BLaER1 (cell line): Measurements from ENCODE around the gene ARHGAP23.

Experiments used
- H3K27ac ChIP-seq: shearing (Covaris generic); formaldehyde crosslinking; 2 replicates; pipeline ENCODE4 v1.8.1; 2022
- H3K27me3 ChIP-seq: shearing (Covaris generic); formaldehyde crosslinking; 2 replicates; pipeline ENCODE4 v1.8.1; 2022
- H3K36me3 ChIP-seq: shearing (Covaris generic); formaldehyde crosslinking; 2 replicates; pipeline ENCODE4 v1.8.1; 2022
- H3K4me1 ChIP-seq: shearing (Covaris generic); formaldehyde crosslinking; 2 replicates; pipeline ENCODE4 v1.8.1; 2022
- H3K4me2 ChIP-seq: shearing (Covaris generic); formaldehyde crosslinking; 2 replicates; pipeline ENCODE4 v1.8.1; 2022
- H3K4me3 ChIP-seq: shearing (Covaris generic); formaldehyde crosslinking; 2 replicates; pipeline ENCODE4 v1.8.1; 2022
- H3K9ac ChIP-seq: shearing (Covaris generic); formaldehyde crosslinking; 2 replicates; pipeline ENCODE4 v1.8.1; 2022
- H3K9me3 ChIP-seq: shearing (Covaris generic); formaldehyde crosslinking; 2 replicates; pipeline ENCODE4 v1.8.1; 2022
- H4K20me1 ChIP-seq: shearing (Covaris generic); formaldehyde crosslinking; 2 replicates; pipeline ENCODE4 v1.8.1; 2022
- Cebpa-rat ChIP-seq: shearing (Covaris generic); IDR thresholded peaks from 2 replicates; pipeline ENCODE4 v1.8.1; 2022

Gene ARHGAP23

GRCh38 chr17:38546396-38546795 is 118.1 kb downstream of the ARHGAP23 start:
- Histone ChIP-seq H3K9ac (no peak overlapping the region), H3K4me2 (no peak overlapping the region), H4K20me1 (no peaks in the 10 kb centered on the region), H3K27me3 (no peaks in the 10 kb centered on the region), H3K27ac (no peak overlapping the region), H3K36me3 (no peaks in the 10 kb centered on the region), H3K9me3 (no peaks in the 10 kb centered on the region), H3K4me1 (peaks cover 11% of the 10 kb centered on the region), H3K4me3 (no peak overlapping the region)
- TF ChIP-seq Cebpa-rat: no peak

GRCh38 chr17:38547444-38547843 is 119.2 kb downstream of the ARHGAP23 start:
- peaks cover 11% of the 10 kb centered on the region for H3K4me1 ChIP-seq
- H3K9ac ChIP-seq: no peak overlapping the region
- no peaks in the 10 kb centered on the region for H4K20me1 ChIP-seq
- no peaks in the 10 kb centered on the region for H3K9me3 ChIP-seq
- no peak for TF ChIP-seq Cebpa-rat
- no peaks in the 10 kb centered on the region for H3K27me3 ChIP-seq
- H3K4me3 ChIP-seq: no peak overlapping the region
- H3K36me3 ChIP-seq: no peaks in the 10 kb centered on the region
- no peak overlapping the region for H3K4me2 ChIP-seq
- H3K27ac ChIP-seq: no peak overlapping the region

DNA sequence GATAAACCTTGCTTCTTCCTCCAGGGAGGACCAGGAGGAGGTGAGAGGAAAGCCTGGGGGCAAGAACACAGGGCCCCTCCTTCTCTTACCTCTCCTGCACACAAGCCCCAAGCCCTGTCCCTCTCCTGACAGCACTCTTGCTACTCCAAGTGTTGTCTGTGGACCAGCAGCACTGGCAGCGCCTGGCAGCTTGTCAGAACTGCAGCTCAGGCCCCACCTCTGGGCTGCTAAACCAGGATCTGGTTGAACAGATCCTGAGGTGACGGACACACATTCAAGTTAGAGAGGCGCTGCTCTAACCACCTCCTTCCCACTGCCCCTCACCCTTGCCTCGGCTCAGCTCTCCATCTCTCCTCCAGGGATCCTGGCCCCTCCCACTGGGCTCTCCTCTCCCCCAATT is 121.0 kb downstream of the ARHGAP23 start:
- H3K9me3 ChIP-seq: no peaks in the 10 kb centered on the region

GRCh38 chr17:38550661-38551060 is 122.4 kb downstream of the ARHGAP23 start:
- H3K4me3 ChIP-seq: no peak overlapping the region
- H3K36me3 ChIP-seq: no peaks in the 10 kb centered on the region
- H4K20me1 ChIP-seq: no peaks in the 10 kb centered on the region
- no peaks in the 10 kb centered on the region for H3K27me3 ChIP-seq
- TF ChIP-seq Cebpa-rat: no peak
- no peak overlapping the region for H3K27ac ChIP-seq
- peaks cover 22% of the 10 kb centered on the region for H3K4me1 ChIP-seq
- H3K9me3 ChIP-seq: no peaks in the 10 kb centered on the region
- no peak overlapping the region for H3K4me2 ChIP-seq
- no peak overlapping the region for H3K9ac ChIP-seq

More for the DNA sequence above, 121.0 kb downstream of the ARHGAP23 start:
- Histone ChIP-seq H3K4me2 (no peak overlapping the region), H3K36me3 (no peaks in the 10 kb centered on the region), H3K4me3 (no peak overlapping the region), H3K9ac (no peak overlapping the region), H3K27me3 (no peaks in the 10 kb centered on the region), H3K27ac (no peak overlapping the region), H4K20me1 (no peaks in the 10 kb centered on the region), H3K4me1 (peaks cover 20% of the 10 kb centered on the region)
- TF ChIP-seq Cebpa-rat: no peak

GRCh38 chr17:38551121-38551520 is 122.9 kb downstream of the ARHGAP23 start:
- no peak overlapping the region for H3K4me2 ChIP-seq
- TF ChIP-seq Cebpa-rat: no peak
- no peaks in the 10 kb centered on the region for H3K9me3 ChIP-seq
- no peaks in the 10 kb centered on the region for H4K20me1 ChIP-seq
- H3K27ac ChIP-seq: no peak overlapping the region
- H3K9ac ChIP-seq: no peak overlapping the region
- H3K36me3 ChIP-seq: no peaks in the 10 kb centered on the region
- H3K27me3 ChIP-seq: no peaks in the 10 kb centered on the region
- no peak overlapping the region for H3K4me3 ChIP-seq
- H3K4me1 ChIP-seq: peaks cover 23% of the 10 kb centered on the region

- Histone ChIP-seq H4K20me1 (no peaks in the 10 kb centered on the region), H3K27ac (no peak overlapping the region), H3K4me1 (peaks cover 35% of the 10 kb centered on the region), H3K9me3 (no peaks in the 10 kb centered on the region), H3K4me2 (no peak overlapping the region), H3K36me3 (no peaks in the 10 kb centered on the region), H3K27me3 (no peaks in the 10 kb centered on the region), H3K9ac (no peak overlapping the region), H3K4me3 (no peak overlapping the region)
- TF ChIP-seq Cebpa-rat: no peak
Observed at GRCh38 chr17:38552343-38552742, 124.1 kb downstream of the ARHGAP23 start.

- Histone ChIP-seq H3K4me3 (no peak overlapping the region), H3K4me1 (peaks cover 55% of the 10 kb centered on the region), H3K4me2 (peak overlapping the region; percentile 45), H3K36me3 (no peaks in the 10 kb centered on the region), H3K9me3 (no peaks in the 10 kb centered on the region), H3K27me3 (peaks cover 13% of the 10 kb centered on the region), H3K9ac (no peak overlapping the region), H4K20me1 (peaks cover 2% of the 10 kb centered on the region), H3K27ac (no peak overlapping the region)
- no peak for TF ChIP-seq Cebpa-rat
Observed at GRCh38 chr17:38554430-38555350, 126.4 kb downstream of the ARHGAP23 start.

DNA sequence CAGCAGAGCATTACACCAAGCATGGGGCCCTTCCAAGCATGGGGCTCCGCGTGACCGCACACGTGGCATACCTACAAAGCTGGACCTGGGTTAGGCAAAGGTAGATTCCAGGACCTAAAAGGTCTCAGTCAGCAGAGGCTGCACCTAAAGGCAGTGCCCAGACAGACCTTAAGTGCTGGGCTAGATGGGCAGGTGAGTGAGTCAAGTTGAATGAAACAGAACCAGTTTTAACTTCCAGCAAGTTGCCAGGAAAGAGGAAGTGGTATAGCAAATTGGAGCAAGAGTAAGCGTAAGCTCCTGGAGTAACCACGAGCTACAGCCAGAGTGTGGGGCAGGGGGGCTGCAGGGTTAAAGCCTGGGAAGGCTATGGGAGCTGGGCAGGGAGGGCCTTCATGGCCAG is 128.0 kb downstream of the ARHGAP23 start:
- H3K4me1 ChIP-seq: peaks cover 66% of the 10 kb centered on the region
- no peak for TF ChIP-seq Cebpa-rat
- peak overlapping the region; percentile 99 for H3K4me2 ChIP-seq
- H3K4me3 ChIP-seq: no peak overlapping the region
- peaks cover 29% of the 10 kb centered on the region for H3K27me3 ChIP-seq
- peaks cover 18% of the 10 kb centered on the region for H4K20me1 ChIP-seq
- H3K36me3 ChIP-seq: no peaks in the 10 kb centered on the region
- 0 out of 2 replicates have a peak, but pooled peaks cover under 1% of the 10 kb centered on the region for H3K9me3 ChIP-seq
- H3K9ac ChIP-seq: no peak overlapping the region
- no peak overlapping the region for H3K27ac ChIP-seq

DNA sequence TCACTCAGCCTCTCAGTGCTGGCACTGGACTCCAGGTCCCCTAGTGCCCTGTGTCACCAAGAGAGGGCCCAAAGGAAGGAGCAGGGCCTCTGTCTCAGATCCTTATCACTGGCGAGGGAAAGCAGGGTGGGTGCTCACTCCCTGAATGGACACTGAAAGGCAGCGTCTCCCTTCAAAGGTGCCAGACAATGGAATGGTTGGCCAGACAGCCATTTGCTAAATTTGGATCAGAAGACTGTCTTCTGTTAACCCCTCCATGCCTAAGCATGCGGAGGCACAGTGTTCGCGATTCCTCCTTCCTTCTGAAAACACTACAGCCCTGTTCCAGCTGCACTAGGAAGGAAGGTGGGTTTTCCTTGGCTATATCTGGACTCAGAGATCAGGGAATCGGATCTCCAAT is 129.1 kb downstream of the ARHGAP23 start:
- no peak overlapping the region for H3K4me3 ChIP-seq

More for the DNA sequence above, 129.1 kb downstream of the ARHGAP23 start:
- Histone ChIP-seq H4K20me1 (peaks cover 29% of the 10 kb centered on the region), H3K27me3 (peaks cover 40% of the 10 kb centered on the region), H3K9me3 (0 out of 2 replicates have a peak, but pooled peaks cover 10% of the 10 kb centered on the region), H3K36me3 (no peaks in the 10 kb centered on the region), H3K4me2 (peak overlapping the region; percentile 99), H3K27ac (no peak overlapping the region), H3K4me1 (peaks cover 66% of the 10 kb centered on the region), H3K9ac (no peak overlapping the region)
- TF ChIP-seq Cebpa-rat: no peak
